ENCODE results near the gene CAMK2N2.
"Not testable (repeated sequence)": the region's sequence is repeated elsewhere in the genome, so short reads cannot be mapped to it uniquely, and the experiment has no call there.

CAMK2N2 gene

GRCh38 chr3:184272269-184272668, 10.9 kb upstream of the CAMK2N2 start:
- FAIRE-seq: no peak

- FAIRE-seq: not testable (repeated sequence)
Observed at GRCh38 chr3:184267249-184267648, 5.9 kb upstream of the CAMK2N2 start.

GRCh38 chr3:184262764-184263179, 1.4 kb upstream of the CAMK2N2 start:
- FAIRE-seq: no peak

GRCh38 chr3:184261854-184262763, 756 bp upstream of the CAMK2N2 start:
- no peak for FAIRE-seq

- no peak for FAIRE-seq
Observed at GRCh38 chr3:184260724-184261269, 556 bp downstream of the CAMK2N2 start.

GRCh38 chr3:184259878-184260723, 1.3 kb downstream of the CAMK2N2 start:
- FAIRE-seq: no peak

GRCh38 chr3:184259396-184259877, 1.9 kb downstream of the CAMK2N2 start:
- FAIRE-seq: no peak

- no peak for FAIRE-seq
Observed at GRCh38 chr3:184258926-184259325, 2.4 kb downstream of the CAMK2N2 start.

- no peak for FAIRE-seq
Observed at GRCh38 chr3:184257083-184257915, 4.1 kb downstream of the CAMK2N2 start.

GRCh38 chr3:184255291-184256039, 5.9 kb downstream of the CAMK2N2 start:
- FAIRE-seq: no peak

- peak; percentile 44 for FAIRE-seq
Observed at GRCh38 chr3:184250167-184250828, 11.1 kb downstream of the CAMK2N2 start.

- peak; percentile 93 for FAIRE-seq
Observed at GRCh38 chr3:184249412-184250166, 11.8 kb downstream of the CAMK2N2 start, which contains the start of gene EEF1AKMT4. Gene EEF1AKMT4 (plus strand): TSS chr3:184249672. CDS start chr3:184249695, 23 bp downstream.

- no peak for FAIRE-seq
Observed at GRCh38 chr3:184248454-184249411, 12.6 kb downstream of the CAMK2N2 start, which contains the start of gene ALG3. Gene ALG3 (minus strand): TSS chr3:184248962. CDS start chr3:184248940, 22 bp downstream.

- FAIRE-seq: no peak
Observed at GRCh38 chr3:184242297-184242685, 19.1 kb downstream of the CAMK2N2 start.

GRCh38 chr3:184241447-184242296, 19.7 kb downstream of the CAMK2N2 start:
- FAIRE-seq: no peak

- no peak for FAIRE-seq
Observed at GRCh38 chr3:184241141-184241446, 20.3 kb downstream of the CAMK2N2 start.

GRCh38 chr3:184240384-184241140, 20.8 kb downstream of the CAMK2N2 start:
- FAIRE-seq: no peak

All from A204.1 (cell line).